Measurements from ENCODE around the gene NUP153.
"Not testable (repeated sequence)": the region's sequence is repeated elsewhere in the genome, so short reads cannot be mapped to it uniquely, and the experiment has no call there.

The NUP153 gene

DNA sequence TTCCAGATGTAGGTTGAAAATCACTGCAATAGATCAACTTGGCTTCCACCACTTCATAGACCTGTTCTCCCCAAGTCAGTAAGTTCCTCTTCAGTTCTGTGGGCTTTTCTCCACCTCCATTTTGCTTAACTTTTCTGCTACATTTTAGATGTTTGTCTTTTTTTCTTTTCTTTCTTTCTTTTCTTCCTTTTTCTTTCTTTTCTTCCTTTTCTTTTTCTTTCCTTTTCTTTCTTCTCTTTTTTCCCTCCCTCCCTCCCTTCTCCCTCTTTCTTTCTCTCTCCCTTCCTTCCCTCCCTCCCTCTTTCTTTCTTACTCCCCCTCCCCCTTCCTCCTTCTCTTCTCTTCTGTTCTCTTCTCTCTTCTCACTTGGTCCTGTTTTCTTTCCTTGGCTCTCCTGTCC, 113.5 kb downstream of the NUP153 start:
- TF ChIP-seq, protein P1, sequence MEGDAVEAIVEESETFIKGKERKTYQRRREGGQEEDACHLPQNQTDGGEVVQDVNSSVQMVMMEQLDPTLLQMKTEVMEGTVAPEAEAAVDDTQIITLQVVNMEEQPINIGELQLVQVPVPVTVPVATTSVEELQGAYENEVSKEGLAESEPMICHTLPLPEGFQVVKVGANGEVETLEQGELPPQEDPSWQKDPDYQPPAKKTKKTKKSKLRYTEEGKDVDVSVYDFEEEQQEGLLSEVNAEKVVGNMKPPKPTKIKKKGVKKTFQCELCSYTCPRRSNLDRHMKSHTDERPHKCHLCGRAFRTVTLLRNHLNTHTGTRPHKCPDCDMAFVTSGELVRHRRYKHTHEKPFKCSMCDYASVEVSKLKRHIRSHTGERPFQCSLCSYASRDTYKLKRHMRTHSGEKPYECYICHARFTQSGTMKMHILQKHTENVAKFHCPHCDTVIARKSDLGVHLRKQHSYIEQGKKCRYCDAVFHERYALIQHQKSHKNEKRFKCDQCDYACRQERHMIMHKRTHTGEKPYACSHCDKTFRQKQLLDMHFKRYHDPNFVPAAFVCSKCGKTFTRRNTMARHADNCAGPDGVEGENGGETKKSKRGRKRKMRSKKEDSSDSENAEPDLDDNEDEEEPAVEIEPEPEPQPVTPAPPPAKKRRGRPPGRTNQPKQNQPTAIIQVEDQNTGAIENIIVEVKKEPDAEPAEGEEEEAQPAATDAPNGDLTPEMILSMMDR (conservative IDR thresholded peaks at IDR 0.05): no peak
- H3K27ac ChIP-seq: no peak overlapping the region

- TF ChIP-seq, protein P1 (conservative IDR thresholded peaks at IDR 0.05): no peak
Observed at GRCh38 chr6:17591287-17591686, 115.4 kb downstream of the NUP153 start.

DNA sequence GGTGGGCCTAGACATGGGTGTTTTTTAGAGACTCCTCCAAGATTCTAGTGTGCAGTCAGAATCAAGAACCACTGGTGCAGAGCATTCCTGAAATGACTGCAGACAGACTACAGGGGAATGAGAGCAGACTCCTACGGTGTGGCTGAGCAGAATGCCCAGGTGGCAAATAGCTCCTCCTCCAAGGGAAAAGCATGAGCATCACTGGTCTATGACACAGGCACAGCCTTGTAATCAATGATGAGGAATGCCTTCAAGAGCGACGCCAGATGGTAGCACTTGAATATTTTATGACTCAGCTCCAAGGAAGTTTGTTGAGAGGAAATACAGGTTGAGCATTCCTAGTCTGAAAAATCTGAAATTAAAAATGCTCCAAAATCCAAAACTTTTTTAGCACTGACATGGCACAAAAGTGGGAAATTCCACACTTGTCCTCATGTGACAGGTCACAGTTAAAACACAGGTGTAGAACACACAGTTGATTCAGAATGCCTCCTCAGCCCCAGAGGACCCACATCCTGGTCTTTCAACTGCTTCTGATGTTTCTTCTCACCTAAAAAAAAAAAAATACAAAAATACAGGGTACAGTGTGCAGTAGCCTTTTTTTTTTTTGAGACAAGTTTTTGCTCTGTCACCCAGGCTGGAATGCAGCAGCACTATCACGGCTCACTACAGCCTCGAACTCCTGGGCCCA, 117.2 kb downstream of the NUP153 start:
- TF ChIP-seq, protein P1 (conservative IDR thresholded peaks at IDR 0.05): no peak
- no peak overlapping the region for H3K27ac ChIP-seq

More at GRCh38 chr6:17591287-17591686, 115.4 kb downstream of the NUP153 start:
- H3K27ac ChIP-seq: no peak overlapping the region

DNA sequence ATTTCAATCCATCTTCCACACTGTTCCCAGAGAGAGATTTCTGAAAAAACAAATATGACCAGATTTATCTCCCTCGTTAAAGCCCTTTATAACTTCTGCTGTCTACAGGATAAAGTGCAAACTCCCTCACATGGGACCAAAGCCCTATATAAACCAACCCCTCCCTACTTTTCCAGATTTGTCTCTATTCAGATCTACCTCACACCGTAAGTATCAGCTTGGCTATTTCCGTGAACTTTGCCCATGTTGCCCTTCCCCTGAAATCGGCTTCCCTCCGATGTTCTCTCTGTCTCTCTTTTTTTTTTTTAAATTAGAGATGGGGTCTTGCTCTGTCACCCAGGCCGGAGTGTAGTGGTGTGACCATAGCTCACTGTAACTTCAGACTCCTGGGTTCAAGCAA, 118.7 kb downstream of the NUP153 start:
- TF ChIP-seq, protein P1 (conservative IDR thresholded peaks at IDR 0.05): no peak
- H3K27ac ChIP-seq: no peak overlapping the region

DNA sequence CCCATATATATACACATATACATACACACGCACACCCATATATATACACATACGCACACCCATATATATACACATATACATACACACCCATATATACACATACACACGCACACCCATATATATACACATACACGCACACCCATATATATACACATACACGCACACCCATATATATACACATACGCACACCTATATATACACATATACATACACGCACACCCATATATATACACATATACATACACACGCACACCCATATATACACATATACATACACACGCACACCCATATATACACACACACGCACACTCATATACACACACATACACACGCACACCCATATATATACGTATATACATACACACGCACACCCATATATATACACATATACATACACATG, 120.1 kb downstream of the NUP153 start:
- H3K27ac ChIP-seq: not testable (repeated sequence)

DNA sequence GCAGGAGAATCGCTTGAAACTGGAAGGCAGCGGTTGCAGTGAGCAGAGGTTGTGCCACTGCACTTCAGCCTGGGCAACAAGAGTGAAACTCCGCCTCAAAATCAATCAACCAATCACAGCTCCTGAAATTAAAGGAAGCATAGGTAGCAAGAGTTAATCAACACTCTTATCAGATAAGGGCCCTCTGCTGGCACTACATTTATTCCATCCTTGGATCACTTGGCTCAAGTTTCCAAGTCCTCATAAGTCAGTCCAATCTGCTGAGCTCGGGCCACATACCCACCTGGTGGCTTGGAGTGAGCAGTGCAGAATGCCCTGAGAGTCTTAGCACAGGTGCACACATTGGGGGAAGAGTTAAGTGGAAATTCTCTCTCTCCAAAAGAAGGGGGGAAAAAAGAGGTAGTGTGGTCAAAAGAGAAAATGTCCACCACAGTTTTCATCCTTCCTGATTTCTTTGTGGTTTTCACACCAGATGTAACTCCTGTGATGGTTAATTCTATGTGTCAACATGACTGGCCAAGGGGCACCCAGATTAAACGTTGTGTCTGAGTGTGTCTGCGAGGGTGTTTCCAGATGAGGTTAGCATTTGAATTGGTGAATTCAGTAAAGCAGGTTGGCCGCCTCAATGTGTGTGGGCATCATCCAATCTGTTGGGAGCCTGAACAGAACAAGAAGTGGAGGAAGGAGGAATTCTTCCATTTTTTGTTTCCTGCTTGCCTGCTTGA, 120.8 kb downstream of the NUP153 start:
- H3K27ac ChIP-seq: no peak overlapping the region
- TF ChIP-seq, protein P1 (conservative IDR thresholded peaks at IDR 0.05): 0 out of 2 replicates have a peak, but pooled peaks have one; percentile 8

GRCh38 chr6:17584241-17584803, 122.4 kb downstream of the NUP153 start:
- peak overlapping the region; percentile 30; the same call in 1 of the 2 replicates for H3K27ac ChIP-seq
- TF ChIP-seq, protein P1 (conservative IDR thresholded peaks at IDR 0.05): peak; percentile 64
